HFF-Myc (cell line): Measurements from ENCODE around the gene RNFT2.

Source experiments
- DNase-seq: peaks from one replicate; pipeline ENCODE4 v3.0.0-alpha.2; 2011; ENCODE audit warnings: low read depth; ENCODE audit errors: extremely low read depth
- H3K4me3 ChIP-seq: replicated peaks from 2 replicates; pipeline ENCODE4 v1.5.1; 2011; ENCODE audit warnings: low read depth, mild to moderate bottlenecking, control low read depth, low read length
- TF ChIP-seq, protein P1 (sequence below): IDR thresholded peaks from 2 replicates; pipeline ENCODE4 v1.5.1; 2012; ENCODE audit warnings: mild to moderate bottlenecking, low read depth, low read length, control low read depth; ENCODE audit errors: missing control alignments

RNFT2 gene

DNA sequence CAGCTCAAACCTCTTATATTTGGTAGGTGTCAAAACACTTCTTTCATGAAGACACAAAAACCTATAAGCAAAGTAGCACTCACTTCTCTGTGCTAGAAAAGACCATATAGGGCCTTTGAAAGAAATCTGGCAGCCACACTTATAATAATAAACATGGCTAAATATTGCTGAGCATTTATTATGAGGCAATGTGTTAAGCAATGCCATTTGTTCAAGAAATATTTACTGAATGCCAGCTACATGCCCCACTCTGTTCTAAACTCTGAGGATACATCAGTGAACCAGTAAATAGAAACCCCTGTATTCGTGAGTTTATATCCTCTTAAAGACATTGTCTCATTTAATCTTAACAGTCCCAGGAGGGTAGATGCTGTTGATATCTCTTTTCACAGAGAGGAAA lies 52.0 kb downstream of the RNFT2 start:
- no peak overlapping the region for H3K4me3 ChIP-seq
- DNase-seq = no peak
- TF ChIP-seq, protein P1, sequence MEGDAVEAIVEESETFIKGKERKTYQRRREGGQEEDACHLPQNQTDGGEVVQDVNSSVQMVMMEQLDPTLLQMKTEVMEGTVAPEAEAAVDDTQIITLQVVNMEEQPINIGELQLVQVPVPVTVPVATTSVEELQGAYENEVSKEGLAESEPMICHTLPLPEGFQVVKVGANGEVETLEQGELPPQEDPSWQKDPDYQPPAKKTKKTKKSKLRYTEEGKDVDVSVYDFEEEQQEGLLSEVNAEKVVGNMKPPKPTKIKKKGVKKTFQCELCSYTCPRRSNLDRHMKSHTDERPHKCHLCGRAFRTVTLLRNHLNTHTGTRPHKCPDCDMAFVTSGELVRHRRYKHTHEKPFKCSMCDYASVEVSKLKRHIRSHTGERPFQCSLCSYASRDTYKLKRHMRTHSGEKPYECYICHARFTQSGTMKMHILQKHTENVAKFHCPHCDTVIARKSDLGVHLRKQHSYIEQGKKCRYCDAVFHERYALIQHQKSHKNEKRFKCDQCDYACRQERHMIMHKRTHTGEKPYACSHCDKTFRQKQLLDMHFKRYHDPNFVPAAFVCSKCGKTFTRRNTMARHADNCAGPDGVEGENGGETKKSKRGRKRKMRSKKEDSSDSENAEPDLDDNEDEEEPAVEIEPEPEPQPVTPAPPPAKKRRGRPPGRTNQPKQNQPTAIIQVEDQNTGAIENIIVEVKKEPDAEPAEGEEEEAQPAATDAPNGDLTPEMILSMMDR = no peak

DNA sequence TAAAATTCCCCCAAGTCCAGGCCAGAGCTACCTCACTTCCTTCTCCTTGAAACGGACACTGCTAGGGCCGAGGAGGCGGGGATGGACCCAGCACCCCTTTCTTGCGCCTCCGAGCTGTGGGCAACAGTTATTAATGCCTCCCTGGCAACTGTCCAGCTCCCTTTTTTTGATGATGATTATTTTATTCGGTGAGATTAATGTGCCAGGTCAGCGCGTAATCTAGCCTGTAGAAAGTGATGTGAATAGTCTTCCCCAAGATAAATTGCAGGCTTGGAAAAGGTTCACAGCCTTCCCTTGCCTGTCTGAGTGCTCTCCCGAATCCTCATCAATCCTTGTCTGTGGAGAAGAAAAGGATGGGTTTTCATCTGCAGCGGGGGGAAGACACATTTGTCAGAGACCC lies 54.3 kb downstream of the RNFT2 start:
- DNase-seq = no peak
- no peak overlapping the region for H3K4me3 ChIP-seq
- TF ChIP-seq, protein P1 = no peak

DNA sequence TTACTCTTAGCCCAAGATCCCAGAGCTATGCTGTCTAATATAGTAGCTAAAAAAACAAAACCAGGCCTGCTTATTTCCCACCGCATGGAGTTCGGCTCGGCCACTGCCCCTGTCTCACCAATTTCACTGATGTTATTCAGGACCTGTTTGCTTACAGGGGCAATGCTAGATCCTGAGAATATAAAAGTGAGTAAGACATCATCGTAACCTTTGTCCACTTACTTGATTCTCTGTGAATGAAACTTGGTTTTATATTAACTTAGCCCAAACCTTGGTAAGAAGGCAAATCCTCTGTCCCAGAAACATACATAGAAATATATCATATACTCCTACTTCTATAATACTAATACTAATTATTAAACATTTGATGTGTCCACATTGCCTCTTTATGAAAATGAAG lies 56.6 kb downstream of the RNFT2 start:
- no peak for DNase-seq
- TF ChIP-seq, protein P1 = no peak
- no peak overlapping the region for H3K4me3 ChIP-seq

DNA sequence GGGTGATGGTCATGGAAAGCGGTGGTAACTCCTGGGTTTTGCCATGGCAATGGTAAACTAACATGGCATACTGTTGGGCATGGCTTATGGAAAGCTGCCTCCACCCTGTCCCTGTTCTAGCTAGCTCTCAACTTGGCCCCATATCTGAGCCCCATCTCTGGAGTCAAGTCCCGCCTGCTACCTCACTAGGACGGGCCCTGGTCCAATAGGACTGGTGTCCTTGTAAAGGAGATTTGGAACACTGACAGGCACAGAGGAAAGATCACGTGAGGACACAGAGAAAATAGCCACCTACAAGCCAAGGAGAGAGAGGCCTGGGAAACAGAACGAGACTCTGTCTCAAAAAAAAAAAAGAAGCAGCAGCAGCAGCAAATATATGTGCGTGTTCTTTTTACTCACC lies 59.8 kb downstream of the RNFT2 start:
- TF ChIP-seq, protein P1 = no peak
- no peak for DNase-seq
- no peak overlapping the region for H3K4me3 ChIP-seq

DNA sequence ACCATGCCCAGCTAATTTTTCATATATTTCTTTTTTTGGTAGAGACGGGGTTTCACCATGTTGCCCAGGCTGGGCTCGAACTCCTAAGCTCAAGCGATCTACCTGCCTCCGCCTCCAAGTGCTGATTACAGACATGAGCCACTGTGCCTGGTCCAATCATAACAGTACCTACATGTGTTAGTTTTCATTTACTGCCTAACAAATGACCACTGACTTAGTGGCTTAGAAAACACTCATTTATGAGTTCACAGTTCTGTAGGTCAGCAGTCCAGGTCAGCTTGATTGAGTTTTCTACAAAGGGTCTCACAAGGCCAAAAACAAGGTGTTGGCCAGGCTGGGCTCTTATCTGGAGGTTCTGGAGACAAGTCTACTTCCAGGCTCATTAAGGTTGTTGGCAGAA lies 60.6 kb downstream of the RNFT2 start:
- TF ChIP-seq, protein P1 = no peak
- DNase-seq = no peak
- no peak overlapping the region for H3K4me3 ChIP-seq

DNA sequence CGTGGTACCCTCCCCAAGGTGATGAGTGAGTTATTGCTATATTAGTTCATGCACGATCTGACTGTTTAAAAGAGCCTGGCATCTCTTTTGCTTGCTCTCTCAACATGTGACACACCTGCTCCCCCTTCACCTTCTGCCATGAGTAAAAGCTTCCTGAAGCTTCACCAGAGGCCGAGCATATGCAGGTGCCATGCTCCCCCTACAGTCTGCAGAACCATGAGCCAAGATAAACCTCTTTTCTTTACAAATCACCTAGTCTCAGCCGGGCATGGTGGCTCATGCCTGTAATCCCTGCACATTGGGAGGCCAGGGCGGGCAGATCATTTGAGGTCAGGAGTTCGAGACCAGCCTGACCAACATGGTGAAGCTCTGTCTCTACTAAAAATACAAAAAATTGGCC lies 61.8 kb downstream of the RNFT2 start:
- no peak for DNase-seq
- no peak overlapping the region for H3K4me3 ChIP-seq
- TF ChIP-seq, protein P1 = no peak

DNA sequence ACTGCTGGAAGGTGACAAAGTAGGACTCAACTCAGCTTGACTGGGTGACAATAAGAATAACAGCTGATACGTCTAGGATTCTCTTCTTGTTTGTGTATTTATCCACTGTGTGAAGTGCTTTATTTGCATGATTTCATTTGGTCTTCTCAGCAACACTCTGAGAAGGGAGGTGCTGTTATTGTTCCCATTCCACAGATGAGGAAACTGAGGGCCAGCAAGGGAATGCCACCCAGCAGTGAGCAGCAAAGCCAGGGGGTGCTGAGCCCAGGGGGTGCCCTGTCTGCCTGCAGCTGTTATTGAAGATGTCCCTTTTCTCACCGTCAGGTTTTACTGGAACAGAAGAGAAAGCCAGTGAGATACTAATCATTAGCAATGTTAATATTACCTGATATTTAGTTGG lies 62.8 kb downstream of the RNFT2 start:
- H3K4me3 ChIP-seq = no peak overlapping the region
- TF ChIP-seq, protein P1 = no peak
- no peak for DNase-seq
